Erythroblast (primary cell): ENCODE measurements around the gene HADH.

ENCODE experiments used
- GATA1 ChIP-seq: IDR thresholded peaks from 2 replicates; pipeline ENCODE4 v1.6.1; 2011; ENCODE audit warnings: low read depth, mild to moderate bottlenecking, control low read depth, low read length, moderate library complexity
- POLR2A ChIP-seq: IDR thresholded peaks from 2 replicates; pipeline ENCODE4 v1.6.1; 2011; ENCODE audit warnings: mild to moderate bottlenecking, low read length

DNA sequence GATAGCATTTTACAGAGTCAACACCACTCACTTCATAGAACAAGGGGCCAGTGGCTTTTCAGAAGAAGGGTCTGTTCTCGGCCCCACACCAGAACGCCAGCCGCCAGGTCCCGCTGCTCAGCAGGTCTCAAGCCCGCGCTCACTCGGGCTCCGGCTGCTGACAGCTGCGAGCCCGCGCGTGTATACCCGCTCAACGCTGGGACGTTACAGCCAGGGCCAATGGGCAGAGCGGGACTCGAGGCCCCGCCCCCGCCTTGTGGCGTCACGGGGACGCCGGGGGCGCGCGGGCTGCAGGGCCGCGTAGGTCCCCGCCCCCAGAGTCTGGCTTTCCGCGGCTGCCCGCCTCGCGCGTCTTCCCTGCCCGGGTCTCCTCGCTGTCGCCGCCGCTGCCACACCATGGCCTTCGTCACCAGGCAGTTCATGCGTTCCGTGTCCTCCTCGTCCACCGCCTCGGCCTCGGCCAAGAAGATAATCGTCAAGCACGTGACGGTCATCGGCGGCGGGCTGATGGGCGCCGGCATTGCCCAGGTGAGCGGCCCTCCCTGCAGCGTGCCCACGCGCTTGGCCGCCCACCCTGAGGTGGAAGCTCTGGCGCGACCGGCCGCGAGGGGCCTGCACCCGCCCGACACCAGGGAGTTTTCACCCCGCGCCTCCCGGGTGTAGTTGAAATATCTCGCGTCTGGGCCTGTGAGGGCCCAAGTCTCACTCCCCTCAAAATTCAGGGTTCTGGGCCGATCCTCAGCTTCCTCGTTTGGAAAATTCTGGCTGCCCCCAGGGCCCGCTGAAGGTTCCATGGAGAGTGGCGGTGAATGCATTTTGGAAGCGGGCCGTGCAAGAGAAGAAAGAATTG, at the start of gene HADH:
- TF ChIP-seq POLR2A (peak; percentile 91), GATA1 (no peak)
